GM19099 (cell line): Measurements from ENCODE around the gene ELAVL1.

ENCODE experiments used
- POLR2A ChIP-seq: IDR thresholded peaks from 3 replicates; pipeline ENCODE4 v1.6.1; 2011; ENCODE audit warnings: low read depth; ENCODE audit not compliant: insufficient read length; ENCODE audit errors: extremely low read depth

ELAVL1 gene

DNA sequence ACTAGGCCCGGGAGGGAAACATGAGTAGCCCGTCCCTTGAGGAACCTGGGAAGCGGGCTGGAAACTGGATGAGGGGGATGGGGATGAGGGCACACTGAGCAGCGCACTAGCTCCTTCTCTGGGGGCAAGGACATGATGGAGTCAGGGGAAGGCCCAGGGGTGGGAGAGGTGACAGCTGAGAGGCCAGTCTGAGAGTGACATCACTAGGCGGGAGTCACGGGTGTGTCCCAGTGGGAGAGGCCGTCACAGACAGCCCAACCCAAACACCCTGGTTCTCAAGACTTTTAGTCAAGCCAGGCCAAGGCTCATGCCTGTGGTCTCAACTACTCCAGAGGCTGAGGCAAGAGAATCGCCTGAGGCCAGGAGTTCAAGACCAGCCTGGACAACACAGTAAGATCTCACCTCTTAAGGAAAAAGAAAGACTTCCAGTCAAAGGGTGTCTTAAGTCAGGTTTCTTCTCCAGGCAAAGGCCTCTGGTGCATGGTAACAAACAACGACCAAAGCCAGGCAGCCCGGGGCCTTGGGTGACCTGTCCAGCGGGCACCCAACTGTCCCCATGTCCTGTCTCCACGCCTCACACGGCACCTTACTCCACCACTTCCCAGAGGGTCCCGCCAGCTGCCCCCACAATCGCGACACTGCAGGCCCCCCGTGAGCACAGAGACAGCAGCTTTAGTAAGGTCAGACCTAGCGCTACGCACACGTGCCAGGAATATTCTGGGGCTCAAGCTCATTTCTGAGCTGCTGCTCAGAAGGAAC, 36.5 kb downstream of the ELAVL1 start:
- TF ChIP-seq POLR2A, result no peak

DNA sequence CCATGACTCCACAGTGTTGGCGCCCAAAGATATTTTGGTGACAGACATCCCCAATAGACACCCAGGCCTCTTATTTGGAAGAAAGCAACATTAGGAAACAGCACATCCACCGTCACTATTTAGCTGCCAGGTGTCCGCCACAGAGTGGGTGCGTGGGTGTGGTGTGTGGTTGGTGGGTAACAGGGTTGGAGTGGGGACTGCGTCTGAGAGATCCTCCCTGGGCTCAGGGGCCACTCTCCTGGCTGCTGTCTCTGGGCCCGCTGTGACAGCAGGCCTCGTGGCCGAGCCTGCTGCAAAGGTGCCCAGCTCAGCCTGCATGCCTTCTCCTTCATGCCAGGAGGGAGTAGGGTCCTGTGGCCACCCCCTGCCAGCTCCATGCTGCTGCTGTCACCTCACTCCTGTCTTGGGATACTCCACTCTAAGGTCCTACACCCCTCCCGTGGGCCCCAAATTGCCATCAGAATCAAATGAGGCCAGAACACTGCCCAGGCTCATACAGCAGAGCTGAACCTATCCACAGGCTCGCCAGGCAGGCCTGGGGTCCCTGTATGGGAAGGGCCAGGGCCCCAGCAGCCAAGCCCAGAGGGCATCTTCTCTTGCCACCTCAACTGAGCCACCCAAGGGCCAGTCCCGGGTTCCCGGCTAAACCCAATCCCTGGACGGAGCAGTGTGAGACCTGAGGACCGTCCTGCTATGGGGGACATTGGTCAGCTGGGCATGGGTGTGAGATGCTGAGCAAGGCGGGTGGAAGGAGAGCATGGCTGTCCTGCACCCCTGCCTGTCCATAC, 37.2 kb downstream of the ELAVL1 start:
- TF ChIP-seq POLR2A, result no peak

- TF ChIP-seq POLR2A, result no peak
Measured at GRCh38 chr19:7965921-7966665, 39.3 kb downstream of the ELAVL1 start.

DNA sequence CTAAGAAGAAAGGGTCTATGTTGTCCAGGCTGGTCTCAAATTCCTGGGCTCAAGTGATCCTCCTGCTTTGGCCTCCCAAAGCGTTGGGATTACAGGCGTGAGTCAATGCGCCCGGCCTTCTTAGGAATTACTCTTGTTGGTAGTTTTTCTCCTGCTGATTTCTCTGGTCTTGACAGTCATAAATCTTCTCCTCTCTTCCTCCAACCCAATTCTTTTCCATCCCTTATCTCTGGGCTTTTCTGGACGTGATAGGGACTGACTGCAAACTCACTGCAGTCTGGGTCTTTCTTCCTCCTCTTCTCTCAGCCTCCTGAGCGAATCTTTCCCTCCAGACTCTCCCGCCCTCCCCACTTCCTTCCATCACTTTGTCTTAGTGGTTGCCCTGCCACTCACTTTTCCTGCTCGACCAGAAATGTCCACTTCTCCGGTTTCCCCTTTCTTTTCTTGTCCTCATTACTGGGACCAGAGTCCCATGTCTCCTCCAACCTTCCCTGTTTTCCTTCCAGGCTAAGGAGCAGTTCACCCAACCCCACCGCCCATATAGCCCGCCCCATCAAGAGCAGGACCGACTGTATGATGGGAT, 40.1 kb downstream of the ELAVL1 start:
- no peak for TF ChIP-seq POLR2A

DNA sequence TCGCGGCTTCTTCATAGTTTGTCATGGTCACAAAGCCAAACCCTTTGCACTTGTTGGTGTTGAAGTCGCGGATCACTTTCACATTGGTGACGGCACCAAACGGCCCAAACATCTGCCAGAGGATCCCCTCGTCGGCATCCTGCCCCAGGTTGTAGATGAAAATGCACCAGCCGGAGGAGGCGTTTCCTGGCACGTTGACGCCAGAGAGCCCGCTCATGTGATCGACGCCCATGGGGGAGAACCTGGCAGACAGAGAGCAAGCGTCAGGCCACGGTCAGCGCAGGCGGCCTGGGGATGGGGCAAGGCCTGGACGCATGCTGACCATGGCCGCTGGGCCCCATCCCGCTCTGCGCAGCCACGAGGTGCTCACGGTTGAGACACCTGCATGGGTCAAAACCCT, 41.9 kb downstream of the ELAVL1 start:
- TF ChIP-seq POLR2A, result no peak

- TF ChIP-seq POLR2A, result no peak
Measured at GRCh38 chr19:7962644-7963268, 42.7 kb downstream of the ELAVL1 start.

DNA sequence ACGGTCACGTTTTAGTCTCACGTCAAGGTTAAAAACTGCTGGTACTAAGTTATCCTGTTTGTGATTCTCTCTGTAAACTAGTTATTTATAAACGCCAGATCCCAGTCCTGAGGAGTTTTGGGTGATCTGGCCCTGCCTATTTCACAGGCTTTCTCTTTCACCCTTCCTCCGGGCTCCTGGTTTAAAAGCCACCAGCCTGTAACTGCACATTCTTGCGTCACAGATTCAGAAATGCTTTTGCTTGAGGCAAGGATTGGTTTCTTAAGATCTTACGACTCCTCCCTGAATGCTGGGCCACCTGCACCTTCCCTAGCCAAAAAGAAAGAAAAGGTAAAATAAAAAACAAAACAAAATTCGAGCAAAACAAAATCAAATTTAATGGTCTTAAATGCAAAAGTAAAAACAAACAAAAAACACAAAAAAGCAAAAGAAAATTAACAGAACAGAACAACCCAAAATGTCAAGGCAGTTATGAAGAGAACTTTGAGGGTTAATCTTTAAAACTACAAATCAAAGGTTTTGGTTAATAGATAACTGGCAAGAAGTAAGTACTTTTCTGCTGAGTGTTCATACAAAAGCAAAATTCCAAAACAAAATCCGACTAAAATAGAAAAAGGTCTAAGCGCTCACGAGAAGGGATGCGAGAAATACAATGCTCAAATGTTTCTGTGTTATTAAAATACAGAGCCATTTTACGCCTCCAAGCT, 43.4 kb downstream of the ELAVL1 start:
- TF ChIP-seq POLR2A, result no peak

DNA sequence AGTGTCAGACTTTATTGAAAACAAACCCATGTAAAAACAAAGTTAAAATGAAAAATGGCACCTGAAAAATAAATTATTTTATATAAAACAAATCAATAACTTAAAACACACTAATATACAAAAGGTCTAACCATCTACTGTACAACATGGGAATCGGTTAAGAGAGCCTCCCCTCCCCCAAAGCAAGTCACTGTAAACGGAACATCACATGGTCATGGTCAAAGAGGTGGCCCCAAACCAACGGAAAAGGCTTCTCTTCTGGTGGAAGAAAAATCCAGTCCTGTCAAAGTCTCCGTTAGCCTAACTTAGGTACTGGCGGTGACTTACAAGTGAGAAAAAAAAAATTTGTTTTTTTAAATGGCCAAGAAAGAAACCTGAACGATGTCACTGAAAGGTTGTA, 46.2 kb downstream of the ELAVL1 start:
- no peak for TF ChIP-seq POLR2A

GRCh38 chr19:7955696-7956095, 49.7 kb downstream of the ELAVL1 start:
- TF ChIP-seq POLR2A, result no peak

DNA sequence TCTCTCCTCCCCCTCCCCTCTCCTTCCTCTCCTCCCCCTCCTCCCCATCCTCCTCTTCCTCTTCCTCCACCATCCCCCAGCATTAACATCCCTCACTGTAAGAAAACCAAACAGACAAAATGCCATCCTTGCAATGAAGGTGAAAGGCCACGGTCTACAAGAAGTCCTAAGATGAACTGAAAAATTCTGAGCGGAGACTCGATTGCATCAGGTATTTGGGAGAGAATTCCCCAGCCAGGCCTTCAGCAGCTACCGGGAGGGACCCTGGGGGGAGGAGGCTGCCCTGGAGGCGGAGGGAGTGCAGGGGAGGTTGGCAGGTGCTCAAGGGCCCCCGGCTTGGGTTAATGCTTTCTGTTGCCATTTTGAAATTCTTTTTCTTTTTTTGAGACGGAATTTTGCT, 51.9 kb downstream of the ELAVL1 start:
- TF ChIP-seq POLR2A, result no peak

DNA sequence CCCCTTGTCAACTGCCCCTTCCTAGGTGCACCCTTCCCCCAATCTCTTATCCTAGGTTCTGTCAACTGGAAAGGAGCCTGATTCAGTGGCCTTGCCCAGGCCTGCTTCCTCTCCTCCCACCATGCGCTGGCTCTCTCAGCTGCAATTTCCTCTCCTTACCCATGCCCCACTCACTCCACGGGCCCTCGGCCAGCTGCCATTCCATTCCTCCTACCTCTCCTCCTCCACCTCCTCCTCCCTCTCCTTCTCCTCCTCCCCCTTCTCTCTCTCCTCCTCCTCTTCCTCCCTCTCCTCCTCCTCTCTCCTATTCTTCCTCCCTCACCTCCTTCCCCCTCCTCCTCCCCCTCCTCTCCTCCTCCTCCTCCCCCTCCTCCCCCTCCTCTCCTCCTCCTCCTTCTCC, 52.4 kb downstream of the ELAVL1 start:
- no peak for TF ChIP-seq POLR2A

GRCh38 chr19:7947939-7948338, 57.5 kb downstream of the ELAVL1 start:
- no peak for TF ChIP-seq POLR2A

DNA sequence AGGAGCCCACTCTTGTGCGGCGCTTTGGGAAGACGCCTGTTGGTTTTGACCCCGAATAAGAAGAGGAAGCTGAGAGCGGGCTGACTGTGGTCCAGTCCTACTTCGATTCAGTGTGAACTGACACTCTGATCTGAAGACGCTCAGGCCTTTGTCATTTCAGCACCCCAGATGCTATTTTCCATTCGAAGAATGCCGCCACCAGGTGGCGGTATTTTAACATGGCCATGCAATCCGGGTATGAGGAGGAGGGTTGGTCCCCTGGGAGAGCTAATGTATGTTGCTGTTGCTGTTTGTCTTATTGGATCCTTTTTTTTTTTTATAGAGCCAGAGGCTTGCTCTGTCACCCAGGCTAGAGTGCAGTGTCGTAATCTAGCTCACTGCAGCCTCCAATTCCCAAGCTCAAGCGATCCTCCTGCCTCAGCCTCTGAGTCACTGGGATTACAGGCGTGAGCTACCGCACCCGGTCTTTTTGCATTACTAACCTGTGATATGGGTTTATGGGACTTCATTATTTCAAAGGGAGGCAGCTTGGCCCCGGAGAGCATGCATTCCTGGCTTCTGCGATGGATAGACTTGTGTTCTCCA, 61.2 kb downstream of the ELAVL1 start:
- TF ChIP-seq POLR2A, result no peak

- peak; percentile 88 for TF ChIP-seq POLR2A
Measured at GRCh38 chr19:7943444-7944176, 61.8 kb downstream of the ELAVL1 start, which contains the start of gene TIMM44. Gene TIMM44, minus strand, starts transcription at chr19:7943666. Its CDS starts 15 bp downstream, at chr19:7943651.

DNA sequence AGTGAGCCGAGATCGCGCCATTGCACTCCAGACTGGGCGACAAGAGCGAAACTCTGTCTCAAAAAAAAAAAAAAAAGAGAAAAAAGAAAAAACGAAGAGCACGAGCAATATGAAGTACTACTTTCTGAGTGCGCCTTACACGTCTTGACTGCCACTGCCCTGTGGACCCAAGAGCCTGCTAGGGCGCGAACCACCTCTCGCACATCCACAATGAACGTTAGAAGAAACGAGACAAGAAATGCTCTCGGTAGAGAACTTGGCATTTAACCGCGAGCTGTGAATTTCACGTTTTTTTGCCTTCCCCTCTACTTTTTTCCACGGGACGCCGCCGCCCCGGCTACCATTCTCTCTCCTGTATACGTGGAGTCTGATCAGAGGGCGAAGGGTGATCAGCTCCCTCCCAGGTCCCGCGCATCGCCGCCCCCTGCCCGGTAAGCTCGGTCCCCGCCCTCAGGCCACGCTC, 62.4 kb downstream of the ELAVL1 start:
- TF ChIP-seq POLR2A, result no peak
